IPS-NIHi11 (cell line): ENCODE data around the gene CFAP298.
"Not testable (repeated sequence)": the region's sequence is repeated elsewhere in the genome, so short reads cannot be mapped to it uniquely, and the experiment has no call there.

Source experiments
- DNase-seq: peaks from one replicate; pipeline ENCODE4 v3.0.0; 2012; ENCODE audit warnings: mixed read lengths, low spot score

Gene CFAP298

DNA sequence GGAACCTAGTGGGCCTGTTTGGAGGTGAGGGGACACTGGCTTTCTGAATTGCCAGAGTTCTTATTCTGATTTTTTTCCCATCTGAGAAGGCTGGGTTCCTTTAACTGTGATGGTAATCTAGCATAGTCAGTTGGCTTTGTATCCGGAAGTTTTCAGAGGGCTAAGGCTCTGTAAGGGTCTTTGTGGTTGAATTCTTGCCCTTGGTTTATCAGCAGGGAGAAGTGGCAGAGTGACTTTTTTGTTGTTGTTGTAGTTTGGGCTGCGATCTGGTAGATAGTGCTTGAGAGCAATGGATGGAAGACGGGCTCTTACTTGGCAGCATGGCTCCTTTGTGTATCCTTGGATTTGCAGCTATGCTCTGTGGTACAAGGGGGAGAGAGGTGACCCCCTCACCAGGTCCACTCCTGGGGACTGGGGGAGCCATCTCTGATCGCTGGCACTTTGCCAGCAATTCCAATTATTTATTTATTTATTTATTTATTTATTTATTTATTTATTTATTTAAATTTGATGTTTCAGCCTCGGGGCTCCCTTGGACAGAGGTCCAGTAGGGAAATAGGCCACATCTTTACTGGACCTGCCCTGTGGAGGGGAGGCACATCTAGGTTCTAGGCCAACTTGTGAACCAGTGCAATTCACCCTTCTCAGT lies 45.3 kb downstream of the CFAP298 start:
- no peak for DNase-seq

DNA sequence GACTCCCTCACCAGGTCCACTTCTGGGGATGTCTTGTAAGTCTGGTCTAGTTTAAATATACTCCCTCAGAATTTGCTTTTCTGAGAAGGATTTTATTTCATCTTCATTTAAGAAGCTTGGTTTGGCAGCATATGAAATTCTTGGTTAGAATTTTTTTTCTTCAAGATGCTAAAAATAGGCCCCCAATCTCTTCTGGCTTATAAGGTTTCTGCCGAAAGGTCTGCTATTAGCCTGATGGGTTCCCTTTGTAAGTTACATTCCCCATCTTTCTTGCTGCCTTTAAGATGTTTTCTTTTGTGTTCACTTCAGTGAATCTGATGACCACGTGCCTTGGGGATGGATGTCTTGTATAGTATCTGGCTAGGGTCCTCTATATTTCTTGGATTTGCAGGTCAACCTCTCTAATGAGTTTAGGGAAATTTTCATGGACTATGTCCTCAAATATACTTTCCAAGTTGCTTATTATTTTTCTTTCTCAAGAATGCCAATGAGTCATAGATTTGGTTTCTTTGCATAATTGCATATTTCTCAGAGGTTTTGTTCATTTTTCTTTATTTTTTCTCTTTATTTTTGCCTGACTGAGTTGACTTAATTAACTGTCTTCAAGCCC lies 46.2 kb downstream of the CFAP298 start:
- DNase-seq, result no peak

DNA sequence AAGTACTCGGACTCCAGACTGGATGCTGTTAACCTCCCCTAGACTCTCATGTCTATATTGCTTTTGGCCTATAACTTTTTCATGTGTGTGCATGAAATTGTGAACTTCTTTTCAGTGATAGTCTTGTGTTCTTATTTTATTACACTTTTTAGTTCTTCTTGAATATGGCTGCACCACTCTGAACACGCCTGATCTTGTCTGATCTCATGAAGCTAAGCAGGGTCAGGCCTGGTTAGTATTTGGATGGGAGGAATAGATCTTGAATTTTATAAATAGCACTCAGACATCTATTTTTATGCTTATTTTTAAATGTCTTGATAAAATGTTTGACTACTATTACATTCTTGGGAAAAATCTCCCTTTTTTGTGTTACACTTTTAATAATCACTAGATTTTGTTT lies 49.3 kb downstream of the CFAP298 start:
- DNase-seq, result no peak

- DNase-seq, result no peak
These were observed 49.8 kb downstream of the CFAP298 start for GRCh38 chr21:32562426-32562825.

GRCh38 chr21:32561476-32561875 lies 50.7 kb downstream of the CFAP298 start:
- not testable (repeated sequence) for DNase-seq

GRCh38 chr21:32560896-32561295 lies 51.3 kb downstream of the CFAP298 start:
- DNase-seq, result no peak

- DNase-seq, result no peak
These were observed 53.1 kb downstream of the CFAP298 start for GRCh38 chr21:32559006-32559610.

- DNase-seq, result no peak
These were observed 54.1 kb downstream of the CFAP298 start for GRCh38 chr21:32558106-32558505.

DNA sequence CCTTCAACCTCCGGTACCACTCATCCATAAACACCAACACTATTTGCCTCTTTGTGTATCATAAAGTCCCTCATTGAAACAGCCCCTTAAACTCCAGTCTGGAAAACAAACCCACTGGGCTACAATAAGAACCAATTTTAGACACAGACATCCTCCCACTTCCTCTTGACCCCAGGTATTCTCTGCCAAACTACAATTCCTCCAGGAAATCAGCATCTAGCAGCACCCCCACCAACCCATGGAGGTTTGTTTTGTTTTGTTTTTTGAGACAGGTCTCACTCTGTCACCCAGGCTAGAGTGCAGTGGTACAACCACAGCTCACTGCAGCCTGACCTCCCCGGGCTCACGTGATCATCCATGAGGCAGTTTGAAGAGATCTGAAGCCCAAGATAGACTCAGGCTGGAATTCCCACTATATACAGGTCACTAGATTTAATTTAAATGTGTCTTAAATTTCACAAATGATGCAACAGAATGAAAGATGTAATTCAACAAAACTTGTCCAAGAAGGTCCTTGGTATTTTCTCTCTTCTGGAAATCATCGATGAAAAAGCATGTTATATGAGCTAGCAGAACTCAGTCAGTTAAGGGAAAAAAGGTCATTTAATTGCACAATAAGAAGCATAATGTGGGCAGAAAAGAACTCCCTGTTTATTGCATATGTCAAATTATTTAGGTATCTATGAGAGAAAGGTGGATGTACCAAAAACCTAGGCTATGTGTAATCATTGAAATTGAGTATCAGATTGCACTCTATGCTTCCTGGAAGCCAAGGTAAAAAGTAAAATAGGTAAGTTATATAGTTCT lies 57.1 kb downstream of the CFAP298 start:
- no peak for DNase-seq

DNA sequence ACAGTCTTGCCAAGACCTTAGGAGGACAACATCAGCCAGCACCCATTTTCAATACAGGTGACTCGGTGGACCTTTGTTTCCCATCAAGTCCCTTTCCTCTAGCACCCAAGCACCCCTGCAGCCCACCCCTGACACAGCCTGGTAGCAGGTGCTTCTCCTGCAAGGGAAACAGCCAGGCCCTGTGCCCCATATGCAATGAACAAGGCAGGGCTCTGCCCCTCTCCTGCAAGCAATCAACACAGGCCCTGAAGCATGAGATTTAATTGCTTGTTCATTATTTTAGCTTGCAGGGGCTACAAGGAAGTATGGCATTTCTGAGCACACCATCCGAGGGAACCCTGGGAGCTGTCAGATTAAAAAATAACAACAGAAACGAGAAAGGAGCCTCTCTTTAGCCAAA lies 62.3 kb downstream of the CFAP298 start:
- DNase-seq, result no peak

DNA sequence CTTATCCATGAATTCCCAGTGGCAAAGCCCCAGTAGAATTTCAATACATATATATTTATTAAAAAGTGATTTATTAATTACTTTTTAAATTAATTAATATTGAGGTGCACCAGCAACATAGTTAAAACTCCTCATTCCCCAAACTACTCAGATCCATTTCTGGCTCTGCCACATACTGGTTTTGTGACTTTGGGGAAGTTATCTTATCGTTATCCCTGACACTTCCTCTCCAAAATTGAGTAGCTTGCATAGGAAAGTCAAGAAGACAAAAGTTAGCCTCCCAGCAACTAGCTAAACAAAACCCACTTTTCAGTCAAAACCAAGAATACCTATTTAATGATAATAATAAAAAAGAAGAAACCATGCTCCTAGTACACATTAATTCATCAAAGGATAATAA lies 62.7 kb downstream of the CFAP298 start:
- DNase-seq, result no peak
